Measurements from ENCODE around the gene YIPF1. TPM values are rescaled to one million over a fixed set of nuclear protein-coding genes. Genes with fewer than 3 reads are reported as not detected.

The YIPF1 gene
- total and polyA plus RNA-seq, 2 donors (not counting 1 experiment from before 2014, with no cell fraction given): 34.7 to 39.8 TPM

DNA sequence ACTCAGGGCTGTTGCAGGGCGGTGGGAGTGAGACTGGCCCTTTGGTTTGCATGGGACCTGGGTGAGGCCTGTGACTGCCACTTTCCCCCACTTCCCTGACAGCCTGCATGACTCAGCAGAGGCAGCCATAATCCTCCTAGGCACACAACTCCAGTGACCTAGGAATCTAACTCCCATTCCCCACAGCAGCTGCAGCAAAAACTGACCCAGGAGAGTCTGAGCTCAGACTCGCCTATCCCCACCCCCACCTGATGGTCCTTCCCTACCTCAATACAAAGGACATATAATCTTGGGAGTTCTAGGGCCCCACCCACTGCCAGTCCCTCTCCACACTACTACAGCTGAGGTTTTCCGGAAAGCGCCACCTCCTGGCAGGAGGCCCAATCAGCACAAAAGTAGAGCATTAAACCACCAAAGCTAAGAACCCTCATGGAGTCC lies 78.2 kb downstream of the YIPF1 start:
- Histone ChIP-seq H2AFZ (ENCODE audit: low read length) (no peak overlapping the region), H3K4me2 (ENCODE audit: extremely low read depth, insufficient read depth, low read length) (no peak overlapping the region), H3K27me3 (ENCODE audit: control insufficient read depth, insufficient read depth, low read length) (no peaks in the 10 kb centered on the region), H3K79me2 (ENCODE audit: control insufficient read depth, insufficient read depth, low read length) (no peaks in the 10 kb centered on the region), H3K4me3 (replicated peaks in 1 of 4; ENCODE audit: control extremely low read depth in 1 of 4, insufficient read depth in 1 of 4, low read depth in 3 of 4, low read length in 4 of 4) (no peak overlapping the region), H3K27ac (ENCODE audit: insufficient read depth, low read length) (no peak overlapping the region), H3K9ac (ENCODE audit: insufficient read depth, low read length) (no peak overlapping the region), H4K20me1 (ENCODE audit: control insufficient read depth, extremely low read depth, insufficient read depth, low read length) (no peaks in the 10 kb centered on the region), H3K9me3 (ENCODE audit: control insufficient read depth, insufficient read depth, low read depth, low read length) (no peaks in the 10 kb centered on the region), H3K36me3 (ENCODE audit: control insufficient read depth, insufficient read depth, low read length) (no peaks in the 10 kb centered on the region), H3K4me1 (ENCODE audit: control insufficient read depth, extremely low read depth, insufficient read depth, low read length) (no peaks in the 10 kb centered on the region)
- no peak for DNase-seq (ENCODE audit: low read depth in 2 of 2)
- TF ChIP-seq, protein P1, sequence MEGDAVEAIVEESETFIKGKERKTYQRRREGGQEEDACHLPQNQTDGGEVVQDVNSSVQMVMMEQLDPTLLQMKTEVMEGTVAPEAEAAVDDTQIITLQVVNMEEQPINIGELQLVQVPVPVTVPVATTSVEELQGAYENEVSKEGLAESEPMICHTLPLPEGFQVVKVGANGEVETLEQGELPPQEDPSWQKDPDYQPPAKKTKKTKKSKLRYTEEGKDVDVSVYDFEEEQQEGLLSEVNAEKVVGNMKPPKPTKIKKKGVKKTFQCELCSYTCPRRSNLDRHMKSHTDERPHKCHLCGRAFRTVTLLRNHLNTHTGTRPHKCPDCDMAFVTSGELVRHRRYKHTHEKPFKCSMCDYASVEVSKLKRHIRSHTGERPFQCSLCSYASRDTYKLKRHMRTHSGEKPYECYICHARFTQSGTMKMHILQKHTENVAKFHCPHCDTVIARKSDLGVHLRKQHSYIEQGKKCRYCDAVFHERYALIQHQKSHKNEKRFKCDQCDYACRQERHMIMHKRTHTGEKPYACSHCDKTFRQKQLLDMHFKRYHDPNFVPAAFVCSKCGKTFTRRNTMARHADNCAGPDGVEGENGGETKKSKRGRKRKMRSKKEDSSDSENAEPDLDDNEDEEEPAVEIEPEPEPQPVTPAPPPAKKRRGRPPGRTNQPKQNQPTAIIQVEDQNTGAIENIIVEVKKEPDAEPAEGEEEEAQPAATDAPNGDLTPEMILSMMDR (conservative IDR thresholded peaks at IDR 0.05 in 1 of 2, IDR thresholded peaks at IDR 0.05 in 1 of 2; ENCODE audit: low read depth in 1 of 2, low read length in 2 of 2): no peak
- no peak for TF ChIP-seq EZH2 (IDR thresholded peaks at IDR 0.05; ENCODE audit: low read length, missing control alignments)

DNA sequence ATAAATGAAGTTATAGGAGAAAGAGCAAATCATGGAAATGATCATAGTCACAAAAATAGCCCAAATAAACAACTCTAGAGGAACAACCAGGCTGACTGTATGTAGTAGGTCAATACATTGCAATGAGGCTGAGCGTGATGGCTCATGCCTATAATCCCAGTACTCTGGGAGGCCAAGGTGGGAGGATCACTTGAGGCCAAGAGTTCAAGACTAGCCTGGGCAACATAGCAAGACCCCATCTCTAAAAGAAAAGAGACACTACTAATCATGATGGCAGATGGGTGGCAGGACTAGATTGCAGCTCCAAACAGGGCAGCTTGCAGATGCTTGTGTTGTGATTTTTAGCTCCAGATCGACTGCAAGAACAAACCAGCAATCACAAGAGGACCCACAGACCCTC lies 79.1 kb downstream of the YIPF1 start:
- no peak for DNase-seq (ENCODE audit: low read depth in 2 of 2)
- H3K36me3 ChIP-seq (ENCODE audit: control insufficient read depth, insufficient read depth, low read length): no peaks in the 10 kb centered on the region
- H3K9ac ChIP-seq (ENCODE audit: insufficient read depth, low read length): no peak overlapping the region
- no peaks in the 10 kb centered on the region for H3K4me1 ChIP-seq (ENCODE audit: control insufficient read depth, extremely low read depth, insufficient read depth, low read length)
- H3K4me2 ChIP-seq (ENCODE audit: extremely low read depth, insufficient read depth, low read length): no peak overlapping the region
- no peaks in the 10 kb centered on the region for H3K27me3 ChIP-seq (ENCODE audit: control insufficient read depth, insufficient read depth, low read length)
- no peaks in the 10 kb centered on the region for H3K79me2 ChIP-seq (ENCODE audit: control insufficient read depth, insufficient read depth, low read length)
- no peak for TF ChIP-seq EZH2 (IDR thresholded peaks at IDR 0.05; ENCODE audit: low read length, missing control alignments)
- TF ChIP-seq, protein P1 (conservative IDR thresholded peaks at IDR 0.05 in 1 of 2, IDR thresholded peaks at IDR 0.05 in 1 of 2; ENCODE audit: low read depth in 1 of 2, low read length in 2 of 2): no peak
- no peak overlapping the region for H2AFZ ChIP-seq (ENCODE audit: low read length)
- H3K27ac ChIP-seq (ENCODE audit: insufficient read depth, low read length): no peak overlapping the region
- H4K20me1 ChIP-seq (ENCODE audit: control insufficient read depth, extremely low read depth, insufficient read depth, low read length): no peaks in the 10 kb centered on the region
- no peak overlapping the region for H3K4me3 ChIP-seq (replicated peaks in 1 of 4; ENCODE audit: control extremely low read depth in 1 of 4, insufficient read depth in 1 of 4, low read depth in 3 of 4, low read length in 4 of 4)
- no peaks in the 10 kb centered on the region for H3K9me3 ChIP-seq (ENCODE audit: control insufficient read depth, insufficient read depth, low read depth, low read length)

DNA sequence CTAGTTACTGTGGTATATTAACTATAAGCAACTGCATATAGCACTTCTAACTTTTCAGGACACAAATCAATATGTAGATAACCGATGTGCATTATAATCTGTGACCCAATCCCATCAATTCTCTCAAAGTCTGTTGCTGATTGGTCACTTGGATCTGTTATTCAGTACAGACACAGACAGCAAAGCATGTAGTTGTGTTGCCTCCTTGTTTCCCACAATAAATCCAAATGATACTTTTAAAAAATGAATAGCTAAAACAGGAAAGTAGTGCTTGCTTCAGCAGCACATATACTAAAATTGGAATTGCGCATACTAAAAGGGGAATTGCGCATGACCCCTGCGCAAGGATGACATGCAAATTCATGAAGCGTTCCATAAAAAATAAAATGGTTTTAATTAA lies 79.6 kb downstream of the YIPF1 start:
- Histone ChIP-seq H3K27me3 (ENCODE audit: control insufficient read depth, insufficient read depth, low read length) (no peaks in the 10 kb centered on the region), H3K79me2 (ENCODE audit: control insufficient read depth, insufficient read depth, low read length) (no peaks in the 10 kb centered on the region), H3K36me3 (ENCODE audit: control insufficient read depth, insufficient read depth, low read length) (no peaks in the 10 kb centered on the region), H4K20me1 (ENCODE audit: control insufficient read depth, extremely low read depth, insufficient read depth, low read length) (no peaks in the 10 kb centered on the region), H3K9ac (ENCODE audit: insufficient read depth, low read length) (no peak overlapping the region), H3K4me1 (ENCODE audit: control insufficient read depth, extremely low read depth, insufficient read depth, low read length) (no peaks in the 10 kb centered on the region), H3K4me2 (ENCODE audit: extremely low read depth, insufficient read depth, low read length) (no peak overlapping the region), H3K9me3 (ENCODE audit: control insufficient read depth, insufficient read depth, low read depth, low read length) (no peaks in the 10 kb centered on the region), H3K4me3 (replicated peaks in 1 of 4; ENCODE audit: control extremely low read depth in 1 of 4, insufficient read depth in 1 of 4, low read depth in 3 of 4, low read length in 4 of 4) (no peak overlapping the region), H2AFZ (ENCODE audit: low read length) (no peak overlapping the region), H3K27ac (ENCODE audit: insufficient read depth, low read length) (no peak overlapping the region)
- no peak for TF ChIP-seq EZH2 (IDR thresholded peaks at IDR 0.05; ENCODE audit: low read length, missing control alignments)
- TF ChIP-seq, protein P1 (conservative IDR thresholded peaks at IDR 0.05 in 1 of 2, IDR thresholded peaks at IDR 0.05 in 1 of 2; ENCODE audit: low read depth in 1 of 2, low read length in 2 of 2): no peak
- DNase-seq (ENCODE audit: low read depth in 2 of 2): no peak

All from fibroblast of lung (primary cell).